ENCODE data around the gene TUT7.

- TF ChIP-seq EZH2phosphoT487 (IDR thresholded peaks at IDR 0.05; ENCODE audit: borderline replicate concordance, low read depth, low read length) (no peak), CTCF (conservative IDR thresholded peaks at IDR 0.05; ENCODE audit: low read length) (no peak)
These were observed 79.2 kb downstream of the TUT7 start for GRCh38 chr9:86274821-86275643.
